ENCODE measurements around the gene MAN2A2.

Gene MAN2A2

DNA sequence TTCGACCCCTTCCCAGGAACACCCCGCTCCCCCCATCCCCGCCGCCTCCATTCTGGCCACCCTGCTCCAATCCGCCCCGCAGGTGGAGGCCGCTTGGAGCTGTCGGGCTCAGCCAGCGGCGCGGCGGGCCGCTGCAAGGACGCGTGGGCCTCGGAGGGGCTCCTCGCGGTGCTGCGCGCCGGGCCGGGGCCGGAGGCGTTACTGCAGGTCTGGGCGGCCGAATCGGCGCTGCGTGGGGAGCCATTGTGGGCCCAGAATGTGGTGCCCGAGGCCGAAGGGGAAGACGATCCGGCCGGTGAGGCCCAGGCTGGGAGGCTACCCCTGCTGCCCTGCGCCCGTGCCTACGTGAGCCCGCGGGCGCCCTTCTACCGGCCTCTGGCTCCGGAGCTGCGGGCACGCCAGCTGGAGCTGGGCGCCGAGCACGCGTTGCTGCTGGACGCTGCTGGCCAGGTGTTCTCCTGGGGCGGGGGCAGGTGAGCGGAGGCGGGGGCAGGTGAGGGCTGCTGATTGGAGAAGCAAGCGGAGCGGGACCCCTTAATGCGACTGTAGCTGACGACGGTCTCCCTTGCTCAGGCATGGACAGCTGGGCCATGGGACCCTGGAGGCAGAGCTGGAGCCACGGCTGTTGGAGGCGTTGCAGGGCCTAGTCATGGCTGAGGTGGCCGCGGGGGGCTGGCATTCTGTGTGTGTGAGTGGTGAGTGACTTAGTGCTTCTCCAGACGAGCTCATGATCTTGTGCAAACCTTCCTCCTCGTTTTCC lies 54.1 kb downstream of the MAN2A2 start:
- WGBS, result 20% methylated on average over 58 of the region's 63 CpGs
- peak overlapping the region; percentile 88 for H4K8ac ChIP-seq (ENCODE audit: low read length)

DNA sequence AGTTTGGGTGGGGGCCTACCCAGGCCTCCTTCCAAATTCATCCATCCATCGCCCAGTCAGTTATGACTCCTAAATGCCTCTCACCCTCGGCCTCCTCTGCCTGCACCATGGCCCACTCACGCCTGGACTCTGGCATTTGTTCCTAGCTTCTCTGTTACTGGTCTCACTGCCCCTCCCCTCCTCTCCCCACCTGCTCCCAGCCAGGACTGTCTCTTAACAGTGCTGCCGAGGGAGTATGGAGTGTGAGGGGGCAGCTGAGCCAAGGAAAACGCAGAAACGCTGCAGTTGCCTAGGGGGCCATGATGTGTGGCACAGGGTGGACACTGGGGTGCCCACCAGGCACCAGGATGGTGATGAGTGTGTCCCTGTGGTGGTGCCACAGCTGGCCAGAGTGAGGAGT lies 54.7 kb downstream of the MAN2A2 start:
- peaks cover 39 to 46% of the 10 kb centered on the region in 2 experiments for H3K36me3 ChIP-seq (ENCODE audit: control insufficient read depth in 1 of 2, insufficient read depth in 2 of 2, low read depth in 1 of 2, low read length in 2 of 2)
- no peak overlapping the region for H2BK5ac ChIP-seq (ENCODE audit: low read depth, low read length, poor library complexity, severe bottlenecking)
- no peak overlapping the region for H2BK15ac ChIP-seq (ENCODE audit: low read depth, poor library complexity, severe bottlenecking)
- peak overlapping the region in 1 of 2 experiments; percentile 33 for H2BK12ac ChIP-seq (ENCODE audit: low read length in 2 of 2)
- no peak overlapping the region for H3K14ac ChIP-seq (ENCODE audit: low read length in 2 of 2)
- no peaks in the 10 kb centered on the region for H3K27me3 ChIP-seq (ENCODE audit: control insufficient read depth in 1 of 2, insufficient read depth in 1 of 2, low read length in 2 of 2)
- peak overlapping the region; percentile 78 for H3K9ac ChIP-seq (ENCODE audit: low read length)
- no peak overlapping the region for H2BK120ac ChIP-seq (ENCODE audit: low read depth, low read length)
- H3K79me1 ChIP-seq (replicated peaks; ENCODE audit: low read length, poor library complexity, severe bottlenecking), result peaks cover 17% of the 10 kb centered on the region
- H3K27ac ChIP-seq (ENCODE audit: low read length, poor library complexity, severe bottlenecking), result no peak overlapping the region
- H3K23ac ChIP-seq (ENCODE audit: low read length in 2 of 2), result peak overlapping the region in 1 of 2 experiments; percentile 65
- no peak overlapping the region for H3K4ac ChIP-seq (ENCODE audit: low read depth in 1 of 2, low read length in 2 of 2)
- H3K18ac ChIP-seq (ENCODE audit: low read depth in 1 of 2, low read length in 2 of 2), result no peak overlapping the region
- H3K4me3 ChIP-seq (ENCODE audit: insufficient read depth in 1 of 2, low read depth in 1 of 2, low read length in 2 of 2), result peak overlapping the region in 1 of 2 experiments; percentile 86
- DNase-seq, result no peak
- H2AFZ ChIP-seq (ENCODE audit: low read depth, low read length), result no peak overlapping the region
- peak overlapping the region; percentile 91 for H3K4me2 ChIP-seq (ENCODE audit: low read length, poor library complexity, severe bottlenecking)
- 94% methylated on average over 6 of the region's 6 CpGs for WGBS
- H2AK5ac ChIP-seq (ENCODE audit: low read length, severe bottlenecking), result no peak overlapping the region
- no peaks in the 10 kb centered on the region for H3K9me3 ChIP-seq (ENCODE audit: control insufficient read depth, low read length)
- no peak overlapping the region for H4K91ac ChIP-seq (ENCODE audit: low read length)
- peak overlapping the region; percentile 5 for H4K8ac ChIP-seq (ENCODE audit: low read length)
- peaks cover 21% of the 10 kb centered on the region for H3K4me1 ChIP-seq (ENCODE audit: control insufficient read depth, insufficient read depth, low read depth, low read length)

More for the DNA sequence above, 54.1 kb downstream of the MAN2A2 start:
- no peak overlapping the region for H2AK5ac ChIP-seq (ENCODE audit: low read length, severe bottlenecking)
- DNase-seq, result peak; percentile 44
- peak overlapping the region; percentile 61 for H2BK15ac ChIP-seq (ENCODE audit: low read depth, poor library complexity, severe bottlenecking)
- peak overlapping the region; percentile 95 for H4K91ac ChIP-seq (ENCODE audit: low read length)
- H2BK120ac ChIP-seq (ENCODE audit: low read depth, low read length), result no peak overlapping the region
- H2BK5ac ChIP-seq (ENCODE audit: low read depth, low read length, poor library complexity, severe bottlenecking), result no peak overlapping the region
- H3K18ac ChIP-seq (ENCODE audit: low read depth in 1 of 2, low read length in 2 of 2), result peak overlapping the region; percentile 57 to 68
- peaks cover 37 to 51% of the 10 kb centered on the region in 2 experiments for H3K36me3 ChIP-seq (ENCODE audit: control insufficient read depth in 1 of 2, insufficient read depth in 2 of 2, low read depth in 1 of 2, low read length in 2 of 2)
- H3K27ac ChIP-seq (ENCODE audit: low read length, poor library complexity, severe bottlenecking), result no peak overlapping the region
- peaks cover 17% of the 10 kb centered on the region for H3K79me1 ChIP-seq (replicated peaks; ENCODE audit: low read length, poor library complexity, severe bottlenecking)
- no peak overlapping the region for H3K4ac ChIP-seq (ENCODE audit: low read depth in 1 of 2, low read length in 2 of 2)
- peak overlapping the region; percentile 91 for H3K4me2 ChIP-seq (ENCODE audit: low read length, poor library complexity, severe bottlenecking)
- H3K14ac ChIP-seq (ENCODE audit: low read length in 2 of 2), result peak overlapping the region in 1 of 2 experiments; percentile 76
- peak overlapping the region; percentile 78 for H3K9ac ChIP-seq (ENCODE audit: low read length)
- H3K27me3 ChIP-seq (ENCODE audit: control insufficient read depth in 1 of 2, insufficient read depth in 1 of 2, low read length in 2 of 2), result no peaks in the 10 kb centered on the region
- peak overlapping the region; percentile 73 for H2AFZ ChIP-seq (ENCODE audit: low read depth, low read length)
- H2BK12ac ChIP-seq (ENCODE audit: low read length in 2 of 2), result peak overlapping the region in 1 of 2 experiments; percentile 24
- H3K23ac ChIP-seq (ENCODE audit: low read length in 2 of 2), result peak overlapping the region in 1 of 2 experiments; percentile 65
- no peaks in the 10 kb centered on the region for H3K9me3 ChIP-seq (ENCODE audit: control insufficient read depth, low read length)
- H3K4me1 ChIP-seq (ENCODE audit: control insufficient read depth, insufficient read depth, low read depth, low read length), result peaks cover 21% of the 10 kb centered on the region
- H3K4me3 ChIP-seq (ENCODE audit: insufficient read depth in 1 of 2, low read depth in 1 of 2, low read length in 2 of 2), result peak overlapping the region; percentile 67 to 86

DNA sequence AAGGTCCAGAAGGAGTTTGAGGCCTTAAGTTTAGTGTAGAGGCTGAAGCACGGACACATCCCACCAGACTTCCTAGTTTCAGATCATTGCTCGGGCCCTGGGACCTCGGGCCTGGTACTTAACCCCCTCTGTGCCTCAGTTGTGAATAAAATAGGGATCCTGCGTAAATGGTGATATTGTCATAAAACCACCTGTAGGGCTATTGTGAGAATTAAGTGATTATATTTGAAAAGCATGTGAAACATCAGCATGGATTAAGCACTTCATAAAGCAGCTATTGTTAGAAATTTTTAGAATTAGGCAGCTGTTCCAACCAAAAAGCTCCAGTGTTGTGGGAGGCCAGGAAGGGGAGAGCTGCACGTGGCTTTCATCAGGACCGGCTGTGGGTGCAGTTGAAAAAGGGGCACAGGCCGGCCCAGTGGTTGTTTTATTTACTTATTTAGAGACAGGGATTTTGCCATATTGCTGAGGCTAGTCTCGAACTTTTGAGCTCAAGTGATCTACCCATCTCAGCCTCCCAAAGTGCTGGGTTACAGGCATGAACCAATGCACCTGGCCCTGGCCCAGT lies 56.0 kb downstream of the MAN2A2 start:
- DNase-seq, result no peak
- Histone ChIP-seq H3K4me2 (ENCODE audit: low read length, poor library complexity, severe bottlenecking) (no peak overlapping the region), H2BK120ac (ENCODE audit: low read depth, low read length) (no peak overlapping the region), H3K36me3 (ENCODE audit: control insufficient read depth in 1 of 2, insufficient read depth in 2 of 2, low read depth in 1 of 2, low read length in 2 of 2) (peaks cover 32 to 37% of the 10 kb centered on the region in 2 experiments), H3K18ac (ENCODE audit: low read depth in 1 of 2, low read length in 2 of 2) (no peak overlapping the region), H2BK12ac (ENCODE audit: low read length in 2 of 2) (no peak overlapping the region), H2BK15ac (ENCODE audit: low read depth, poor library complexity, severe bottlenecking) (no peak overlapping the region), H3K9me3 (ENCODE audit: control insufficient read depth, low read length) (no peaks in the 10 kb centered on the region), H4K8ac (ENCODE audit: low read length) (no peak overlapping the region), H3K14ac (ENCODE audit: low read length in 2 of 2) (no peak overlapping the region), H3K27ac (ENCODE audit: low read length, poor library complexity, severe bottlenecking) (no peak overlapping the region), H2AK5ac (ENCODE audit: low read length, severe bottlenecking) (no peak overlapping the region), H3K79me1 (replicated peaks; ENCODE audit: low read length, poor library complexity, severe bottlenecking) (peaks cover 15% of the 10 kb centered on the region), H3K4me3 (ENCODE audit: insufficient read depth in 1 of 2, low read depth in 1 of 2, low read length in 2 of 2) (no peak overlapping the region), H3K27me3 (ENCODE audit: control insufficient read depth in 1 of 2, insufficient read depth in 1 of 2, low read length in 2 of 2) (no peaks in the 10 kb centered on the region), H4K91ac (ENCODE audit: low read length) (no peak overlapping the region), H3K9ac (ENCODE audit: low read length) (no peak overlapping the region), H3K23ac (ENCODE audit: low read length in 2 of 2) (no peak overlapping the region), H2BK5ac (ENCODE audit: low read depth, low read length, poor library complexity, severe bottlenecking) (no peak overlapping the region), H3K4me1 (ENCODE audit: control insufficient read depth, insufficient read depth, low read depth, low read length) (peaks cover 18% of the 10 kb centered on the region), H3K4ac (ENCODE audit: low read depth in 1 of 2, low read length in 2 of 2) (no peak overlapping the region), H2AFZ (ENCODE audit: low read depth, low read length) (no peak overlapping the region)
- WGBS, result 95% methylated on average over 8 of the region's 8 CpGs

DNA sequence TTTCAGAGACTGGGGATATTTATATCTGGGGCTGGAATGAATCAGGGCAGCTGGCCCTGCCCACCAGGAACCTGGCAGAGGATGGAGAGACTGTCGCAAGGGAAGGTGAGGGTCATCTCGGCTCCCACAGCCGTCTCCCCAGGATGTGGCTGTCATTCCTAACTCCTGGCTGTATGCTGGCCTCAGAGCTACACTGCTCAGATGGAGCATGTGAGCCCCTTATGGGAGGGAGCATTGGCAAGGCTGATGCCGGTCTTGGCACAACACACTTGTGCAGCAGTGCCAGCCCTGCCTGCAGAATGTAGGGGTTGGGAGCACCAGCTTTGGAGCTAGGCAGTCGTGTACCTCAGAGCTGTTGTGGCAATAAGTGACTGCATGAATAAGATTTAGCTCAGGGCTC lies 56.8 kb downstream of the MAN2A2 start:
- H2BK15ac ChIP-seq (ENCODE audit: low read depth, poor library complexity, severe bottlenecking), result no peak overlapping the region
- H3K4ac ChIP-seq (ENCODE audit: low read depth in 1 of 2, low read length in 2 of 2), result no peak overlapping the region
- H3K36me3 ChIP-seq (ENCODE audit: control insufficient read depth in 1 of 2, insufficient read depth in 2 of 2, low read depth in 1 of 2, low read length in 2 of 2), result peaks cover 29 to 37% of the 10 kb centered on the region in 2 experiments
- peak overlapping the region in 1 of 2 experiments; percentile 94 for H3K23ac ChIP-seq (ENCODE audit: low read length in 2 of 2)
- H3K27ac ChIP-seq (ENCODE audit: low read length, poor library complexity, severe bottlenecking), result no peak overlapping the region
- no peak overlapping the region for H2BK12ac ChIP-seq (ENCODE audit: low read length in 2 of 2)
- H4K8ac ChIP-seq (ENCODE audit: low read length), result no peak overlapping the region
- H3K4me1 ChIP-seq (ENCODE audit: control insufficient read depth, insufficient read depth, low read depth, low read length), result peaks cover 18% of the 10 kb centered on the region
- no peak overlapping the region for H2BK120ac ChIP-seq (ENCODE audit: low read depth, low read length)
- no peak overlapping the region for H4K91ac ChIP-seq (ENCODE audit: low read length)
- H3K18ac ChIP-seq (ENCODE audit: low read depth in 1 of 2, low read length in 2 of 2), result no peak overlapping the region
- no peak overlapping the region for H3K9ac ChIP-seq (ENCODE audit: low read length)
- no peak overlapping the region for H2AK5ac ChIP-seq (ENCODE audit: low read length, severe bottlenecking)
- no peak overlapping the region for H3K4me2 ChIP-seq (ENCODE audit: low read length, poor library complexity, severe bottlenecking)
- H3K79me1 ChIP-seq (replicated peaks; ENCODE audit: low read length, poor library complexity, severe bottlenecking), result peaks cover 15% of the 10 kb centered on the region
- WGBS, result 95% methylated on average over 5 of the region's 5 CpGs
- no peak overlapping the region for H3K14ac ChIP-seq (ENCODE audit: low read length in 2 of 2)
- no peaks in the 10 kb centered on the region for H3K27me3 ChIP-seq (ENCODE audit: control insufficient read depth in 1 of 2, insufficient read depth in 1 of 2, low read length in 2 of 2)
- no peak for DNase-seq
- no peak overlapping the region for H3K4me3 ChIP-seq (ENCODE audit: insufficient read depth in 1 of 2, low read depth in 1 of 2, low read length in 2 of 2)
- H2BK5ac ChIP-seq (ENCODE audit: low read depth, low read length, poor library complexity, severe bottlenecking), result no peak overlapping the region
- no peaks in the 10 kb centered on the region for H3K9me3 ChIP-seq (ENCODE audit: control insufficient read depth, low read length)
- no peak overlapping the region for H2AFZ ChIP-seq (ENCODE audit: low read depth, low read length)

Data from mesenchymal stem cell (in vitro differentiated cells and primary cell).